Stimulated activated CD4-positive, alpha-beta T cell treated with anti-CD3 and anti-CD28 coated beads, Interleukin-12 subunit alpha, Interleukin-12 subunit beta, amount 100 ng/mL, for 48 hours (primary cell): ENCODE measurements around the gene CNMD.
"Not testable (repeated sequence)": the region's sequence is repeated elsewhere in the genome, so short reads cannot be mapped to it uniquely, and the experiment has no call there.

Experiments used
- DNase-seq, 3 donors: peaks; one replicate each; pipeline ENCODE4 v3.0.0-alpha.2; 2020; ENCODE audit warnings: low read depth in 2 of 3, low spot score in 1 of 3

Gene CNMD

GRCh38 chr13:52695856-52696255, 43.8 kb downstream of the CNMD start:
- DNase-seq, result peak; percentile 3 to 9 (median 7)

GRCh38 chr13:52686376-52686775, 53.2 kb downstream of the CNMD start:
- DNase-seq, result no peak

- DNase-seq, result not testable (repeated sequence)
Measured at GRCh38 chr13:52685806-52686205, 53.8 kb downstream of the CNMD start.

GRCh38 chr13:52677823-52678222, 61.8 kb downstream of the CNMD start:
- DNase-seq, result no peak

- DNase-seq, result no peak
Measured at GRCh38 chr13:52673465-52673864, 66.2 kb downstream of the CNMD start.

GRCh38 chr13:52670726-52671125, 68.9 kb downstream of the CNMD start:
- DNase-seq, result no peak

- no peak for DNase-seq
Measured at GRCh38 chr13:52669677-52670076, 69.9 kb downstream of the CNMD start.

GRCh38 chr13:52665325-52665724, 74.3 kb downstream of the CNMD start:
- DNase-seq, result no peak

GRCh38 chr13:52664272-52664671, 75.3 kb downstream of the CNMD start:
- DNase-seq, result no peak

GRCh38 chr13:52659340-52659739, 80.3 kb downstream of the CNMD start:
- no peak for DNase-seq
